HG03108 (cell line): ENCODE measurements around the gene SNAP47.

Experiments
- ATAC-seq: cut with Tn5 transposase; IDR thresholded peaks from one replicate; pipeline ENCODE4 v1.9.1; 2021; ENCODE audit warnings: moderate library complexity; ENCODE audit not compliant: unreplicated experiment

Gene SNAP47

DNA sequence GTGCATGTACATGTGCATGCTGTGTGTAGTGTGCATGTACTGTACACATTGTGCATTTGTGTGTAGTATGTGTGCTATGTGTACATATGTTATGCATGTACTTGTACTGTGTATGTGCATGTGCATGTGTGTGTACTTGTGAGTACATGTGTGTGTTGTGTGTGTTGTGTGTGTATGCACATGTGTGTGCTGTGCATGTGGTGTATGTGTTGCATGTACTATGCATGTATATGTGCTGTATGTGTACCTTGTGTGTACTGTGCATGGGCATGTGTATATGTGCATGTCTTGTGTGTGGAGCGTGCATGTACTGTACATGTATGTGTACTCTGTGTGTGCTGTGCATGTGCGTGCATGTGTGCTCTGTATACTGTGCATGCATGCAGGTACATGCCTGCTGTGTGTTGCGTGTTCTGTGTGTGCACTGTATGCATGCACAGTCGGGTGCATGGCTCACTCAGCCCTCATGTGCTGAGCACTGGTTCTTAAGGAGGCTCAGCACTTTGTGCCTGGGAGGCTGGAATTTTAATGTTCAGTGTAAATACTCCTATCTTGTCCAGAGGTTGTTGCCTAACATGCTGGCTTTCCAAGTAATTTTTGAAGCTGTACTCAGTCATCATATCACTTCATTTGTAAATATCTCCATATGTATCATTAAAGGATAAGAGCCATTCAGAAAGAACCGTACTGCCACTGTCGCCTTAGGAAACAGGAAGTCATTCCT is 32.3 kb downstream of the SNAP47 start:
- ATAC-seq: no peak

- ATAC-seq: no peak
Measured at GRCh38 chr1:227768125-227768439, 32.8 kb downstream of the SNAP47 start.

DNA sequence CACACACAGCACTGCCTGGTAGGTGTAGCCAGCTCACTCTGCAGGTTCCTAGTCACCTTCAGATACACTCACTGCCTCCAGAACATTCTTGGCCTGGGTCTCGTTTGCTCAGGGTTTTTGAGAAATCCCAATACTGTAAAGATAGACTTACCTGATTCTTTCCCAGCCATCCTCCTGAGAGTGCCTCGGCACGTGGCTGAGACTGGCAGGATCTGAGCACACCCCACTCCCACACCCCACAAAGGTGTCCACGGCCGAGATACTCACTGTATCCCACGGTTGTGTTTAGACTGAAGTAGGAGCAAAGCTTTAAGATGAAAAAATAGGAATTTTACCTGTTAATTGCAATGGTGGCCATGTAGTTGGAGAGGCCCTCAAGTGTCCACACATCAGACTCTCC is 33.4 kb downstream of the SNAP47 start:
- ATAC-seq: no peak

DNA sequence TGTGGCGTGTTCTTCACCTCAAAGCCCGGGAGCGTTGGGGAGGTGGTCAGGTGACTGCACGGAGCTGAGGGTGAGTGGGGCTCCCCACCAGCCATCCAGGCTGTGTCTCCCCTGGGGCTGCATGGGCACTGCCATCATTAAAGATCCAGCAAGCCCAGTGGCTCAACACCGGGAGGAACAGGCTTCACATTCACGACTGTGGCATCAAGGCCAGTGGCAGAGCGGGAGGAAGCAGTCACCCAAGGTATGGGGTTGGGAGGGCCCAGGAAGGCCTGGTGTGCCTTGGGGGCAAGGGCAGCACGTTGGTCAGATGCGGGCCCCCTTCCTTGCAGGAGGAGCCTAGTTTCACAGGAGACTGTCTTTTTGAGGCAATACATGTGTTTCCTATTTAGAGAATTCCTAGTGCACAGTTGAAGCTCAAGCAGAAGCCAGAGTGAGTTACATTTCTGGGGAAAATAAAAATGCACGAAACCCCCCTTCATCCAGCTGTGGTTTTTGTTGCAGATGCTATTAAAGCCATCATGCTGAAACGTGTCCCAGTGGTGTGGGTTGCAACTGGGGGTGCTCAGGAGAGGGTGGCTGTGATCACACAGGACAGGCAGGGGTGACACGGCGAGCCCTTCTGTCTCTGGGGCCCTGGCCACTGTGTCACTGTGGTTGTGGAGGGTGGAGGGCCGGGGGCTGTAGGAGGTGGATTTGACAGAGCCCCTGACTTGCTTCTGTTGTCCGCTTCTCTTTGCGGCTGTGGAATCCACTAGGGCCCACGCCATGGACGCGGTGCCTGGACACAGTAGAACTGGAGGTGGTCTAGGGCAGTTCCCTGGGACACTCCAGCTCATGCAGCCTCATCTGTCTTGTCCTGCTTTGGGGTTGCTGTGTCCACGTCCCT is 34.1 kb downstream of the SNAP47 start:
- ATAC-seq: no peak

DNA sequence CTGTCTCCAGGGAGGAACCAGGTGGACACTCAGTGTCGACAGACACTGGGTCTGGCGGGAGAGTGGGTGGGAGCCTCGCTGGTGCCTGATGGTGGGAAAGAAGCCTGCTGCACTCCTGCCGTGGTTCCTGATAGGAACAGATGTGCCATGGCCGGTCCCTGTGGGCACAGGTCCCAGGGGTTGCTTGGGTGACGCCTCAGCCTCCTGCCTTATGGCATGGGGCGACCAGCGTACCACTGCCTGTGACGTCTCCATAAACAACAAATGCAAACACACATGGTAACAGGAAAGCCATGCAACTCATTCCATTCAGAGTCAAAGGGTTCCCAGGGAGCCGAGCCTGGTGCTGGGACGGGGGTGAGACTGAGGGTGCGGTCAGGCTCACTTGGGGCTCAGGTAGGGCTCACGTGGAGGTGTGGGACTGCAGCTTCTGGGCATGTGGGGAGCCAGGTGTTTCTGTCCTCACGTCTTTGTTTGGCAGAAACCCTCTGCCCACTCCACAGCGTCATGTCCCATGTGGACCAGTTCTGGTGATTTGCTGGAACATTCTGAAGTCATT is 34.8 kb downstream of the SNAP47 start:
- no peak for ATAC-seq

GRCh38 chr1:227770812-227771211 is 35.6 kb downstream of the SNAP47 start:
- no peak for ATAC-seq

- no peak for ATAC-seq
Measured at GRCh38 chr1:227771326-227771725, 36.1 kb downstream of the SNAP47 start.

DNA sequence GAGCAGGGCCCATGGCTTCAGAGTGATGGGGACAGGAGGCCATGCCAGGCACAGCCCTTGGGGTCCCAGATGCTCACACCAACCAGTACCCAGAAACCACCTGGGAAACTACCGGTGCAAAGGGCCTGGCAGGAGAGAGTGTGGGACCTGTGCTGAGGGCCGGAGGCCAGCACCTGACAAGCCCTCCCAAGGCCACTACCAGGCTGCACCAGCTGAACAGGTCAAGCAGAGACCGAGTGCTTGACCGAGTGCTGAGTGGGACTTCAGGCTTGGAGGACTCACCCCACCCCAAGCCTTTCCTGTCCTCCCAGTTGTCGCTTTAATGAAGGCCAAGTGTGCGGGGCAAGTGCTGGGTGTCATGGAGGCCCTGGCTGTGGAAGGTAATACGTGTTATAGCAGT is 36.5 kb downstream of the SNAP47 start:
- ATAC-seq: no peak

DNA sequence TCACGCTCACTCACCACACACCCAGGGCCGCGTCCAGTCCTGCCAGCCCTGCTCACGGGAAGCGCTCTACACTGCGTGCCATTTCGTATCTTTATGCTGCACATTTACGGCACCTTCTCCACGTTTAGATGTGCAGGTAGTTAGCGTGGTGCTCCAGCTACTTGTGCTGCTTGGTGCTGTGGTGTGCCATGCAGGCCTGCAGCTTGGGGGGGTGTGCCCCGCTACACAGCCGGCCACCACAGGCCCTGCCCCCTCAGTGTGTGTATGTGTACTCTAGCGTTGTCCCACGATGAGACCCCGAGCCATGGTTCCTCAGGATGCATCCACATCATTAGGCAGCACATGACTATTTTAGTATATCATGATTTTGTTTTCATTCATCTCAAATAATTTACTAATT is 38.3 kb downstream of the SNAP47 start:
- no peak for ATAC-seq

DNA sequence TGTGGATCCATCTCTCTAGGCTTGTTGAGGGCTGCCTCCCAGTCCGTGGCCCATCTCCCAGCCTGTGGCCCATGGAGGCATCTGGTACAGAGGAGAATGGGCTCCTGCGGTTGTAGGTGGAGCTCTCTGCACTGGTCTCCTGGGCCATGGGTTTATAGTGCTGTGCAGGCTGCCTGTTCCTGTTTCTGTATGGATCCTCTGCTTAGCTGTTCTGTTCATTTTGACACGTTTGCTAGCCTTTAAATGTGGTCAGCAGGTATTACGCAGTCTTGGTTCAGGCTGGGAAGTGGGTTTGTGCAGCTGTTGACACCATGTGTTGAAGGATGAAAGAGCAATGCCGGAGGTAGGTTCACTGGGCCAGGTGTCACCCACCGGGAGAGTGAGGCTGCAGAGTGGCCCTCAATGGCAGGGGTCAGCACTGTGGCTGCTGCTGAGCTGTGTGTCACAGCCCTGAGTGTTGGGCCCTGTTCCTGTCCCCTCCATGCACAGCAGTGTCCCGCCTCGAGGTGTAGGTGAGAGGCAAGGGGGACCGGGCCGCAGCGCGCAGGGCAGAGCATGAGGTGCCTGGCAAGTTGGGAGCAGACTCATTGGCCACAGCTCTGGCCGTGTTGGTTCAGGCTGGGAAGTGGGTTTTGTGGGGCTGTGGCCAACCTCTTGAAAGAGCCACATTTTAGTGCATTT is 39.0 kb downstream of the SNAP47 start:
- no peak for ATAC-seq

GRCh38 chr1:227774821-227775661 is 39.8 kb downstream of the SNAP47 start:
- ATAC-seq: no peak

- ATAC-seq: no peak
Measured at GRCh38 chr1:227775841-227776240, 40.6 kb downstream of the SNAP47 start.

GRCh38 chr1:227776331-227776771 is 41.1 kb downstream of the SNAP47 start:
- no peak for ATAC-seq

GRCh38 chr1:227777156-227777555 is 41.9 kb downstream of the SNAP47 start:
- no peak for ATAC-seq

GRCh38 chr1:227777646-227778045 is 42.4 kb downstream of the SNAP47 start:
- no peak for ATAC-seq

DNA sequence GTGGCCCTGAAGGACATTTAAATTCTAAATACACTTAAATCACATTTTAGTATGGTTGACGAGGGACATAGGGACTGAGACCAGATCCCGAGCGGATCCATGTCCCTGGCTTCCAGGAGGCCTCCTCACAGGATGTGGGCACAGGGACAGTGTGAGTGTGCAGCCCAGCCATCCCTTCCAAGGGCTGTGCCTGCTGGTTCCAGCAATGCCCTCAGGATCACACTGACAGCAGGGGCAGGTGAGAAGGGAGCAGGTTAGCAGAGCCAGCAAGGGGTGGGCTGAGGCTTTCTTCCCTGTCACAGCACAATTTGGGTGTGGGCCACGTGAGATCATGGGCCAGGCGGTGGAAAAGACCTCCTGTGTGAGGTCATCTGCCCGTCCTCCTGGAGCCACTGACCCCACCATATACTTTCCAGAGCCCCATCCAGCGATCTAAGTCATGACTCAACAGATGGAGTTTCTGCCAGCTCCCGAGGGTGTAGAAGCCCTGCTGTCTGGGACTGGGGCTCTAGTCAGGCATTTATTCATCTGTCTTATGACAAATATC is 43.2 kb downstream of the SNAP47 start:
- no peak for ATAC-seq

GRCh38 chr1:227779021-227779441 is 43.8 kb downstream of the SNAP47 start:
- ATAC-seq: no peak

DNA sequence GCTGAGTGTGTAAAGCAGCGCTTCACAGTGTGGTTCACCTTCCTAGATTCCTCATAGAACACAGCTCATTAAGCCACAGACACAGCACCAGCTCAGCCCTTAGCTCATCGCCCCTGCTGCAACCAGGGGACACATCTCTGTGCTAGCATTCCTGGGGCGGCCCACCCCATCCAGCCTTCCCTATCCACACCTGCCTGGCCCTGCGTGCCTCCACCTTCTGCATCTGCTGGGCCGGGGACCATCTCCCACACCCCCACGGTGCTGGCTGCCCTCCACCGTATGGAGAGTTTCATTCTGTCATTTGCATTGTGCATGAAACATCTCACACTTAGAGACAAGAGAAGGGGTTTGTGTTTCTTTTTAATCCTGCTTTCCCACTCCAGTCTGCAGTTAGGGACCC is 44.5 kb downstream of the SNAP47 start:
- ATAC-seq: no peak

DNA sequence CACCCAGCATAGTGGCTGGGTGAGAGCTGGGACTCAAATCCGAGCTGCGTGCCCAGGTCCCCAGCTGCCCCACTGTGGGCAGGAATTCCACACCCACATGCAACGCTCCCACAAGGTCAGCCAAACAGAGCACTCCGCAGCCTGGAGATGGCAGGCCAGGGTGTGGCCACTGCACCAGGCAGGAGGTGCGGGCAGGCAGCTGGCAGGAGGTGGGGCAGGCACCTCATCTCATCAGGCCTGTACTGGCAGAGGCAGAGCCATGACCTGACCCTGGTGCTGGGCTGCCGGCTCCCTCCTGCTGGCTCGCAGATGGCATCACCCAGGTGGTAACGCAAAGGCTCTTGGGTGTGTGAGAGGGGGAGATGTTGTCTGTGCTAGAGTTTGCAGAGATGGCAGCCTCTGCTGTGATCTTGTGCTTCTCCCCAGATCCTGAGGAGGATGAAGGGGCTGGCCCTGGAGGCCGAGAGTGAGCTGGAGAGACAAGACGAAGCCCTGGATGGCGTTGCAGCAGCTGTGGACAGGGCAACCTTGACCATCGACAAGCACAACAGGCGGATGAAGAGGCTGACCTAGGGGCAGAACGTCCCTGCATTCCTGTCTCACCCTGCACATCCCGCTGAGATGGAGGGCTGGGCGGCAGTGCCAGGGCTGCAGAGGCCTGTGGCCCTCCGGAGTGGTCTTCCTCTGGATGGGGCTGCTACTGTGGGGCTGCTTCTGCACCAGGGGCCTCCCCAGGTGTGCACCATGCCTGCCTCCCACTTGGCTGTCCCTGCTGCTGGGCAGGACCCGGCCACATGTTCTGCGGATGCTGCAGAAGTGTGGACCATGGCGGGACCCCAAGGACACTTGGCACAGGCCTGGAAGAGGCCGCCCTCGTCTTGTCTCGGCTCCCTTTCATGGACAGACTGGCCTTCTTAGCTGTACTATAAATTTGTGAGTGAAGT is 45.1 kb downstream of the SNAP47 start:
- no peak for ATAC-seq
